ENCODE data around the gene PCNT. TPM values are rescaled to one million over a fixed set of nuclear protein-coding genes. Genes with fewer than 3 reads are reported as not detected.

Gene PCNT
- total RNA-seq, 3 donors from 2014 or later = 20.4 to 36.9 (median 26.1) TPM

DNA sequence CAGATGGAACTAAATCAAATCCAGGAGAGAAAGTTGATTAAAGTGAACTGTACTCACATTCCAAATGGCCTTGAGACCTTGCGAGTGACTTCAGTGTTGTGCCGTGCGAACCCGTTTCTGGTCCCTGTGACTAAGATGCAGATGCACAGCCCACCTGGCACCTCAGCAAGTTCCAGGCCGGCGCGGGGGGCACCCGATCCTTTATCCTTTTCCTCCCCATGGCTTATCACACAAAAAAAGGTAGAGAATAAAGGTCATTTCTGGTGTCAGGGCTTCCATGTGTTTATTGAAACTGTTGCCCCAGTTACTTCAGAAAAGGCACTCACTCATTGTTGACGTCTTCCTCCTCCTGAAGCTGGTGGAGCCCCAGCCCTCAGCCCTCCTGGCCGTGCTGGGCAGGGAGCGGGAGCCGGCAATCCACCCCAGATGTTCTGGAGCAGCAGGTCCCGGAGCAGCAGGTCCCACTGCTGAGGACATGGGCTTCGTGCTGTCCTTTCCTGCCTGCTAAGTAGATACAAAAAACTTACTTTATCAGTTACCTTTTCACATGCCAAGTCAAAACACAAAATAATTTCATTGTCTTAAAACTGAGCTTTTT lies 53.0 kb downstream of the PCNT start:
- intact Hi-C loops (cut with DNase I, micrococcal nuclease) = no loop called here
- TF ChIP-seq, protein P1, sequence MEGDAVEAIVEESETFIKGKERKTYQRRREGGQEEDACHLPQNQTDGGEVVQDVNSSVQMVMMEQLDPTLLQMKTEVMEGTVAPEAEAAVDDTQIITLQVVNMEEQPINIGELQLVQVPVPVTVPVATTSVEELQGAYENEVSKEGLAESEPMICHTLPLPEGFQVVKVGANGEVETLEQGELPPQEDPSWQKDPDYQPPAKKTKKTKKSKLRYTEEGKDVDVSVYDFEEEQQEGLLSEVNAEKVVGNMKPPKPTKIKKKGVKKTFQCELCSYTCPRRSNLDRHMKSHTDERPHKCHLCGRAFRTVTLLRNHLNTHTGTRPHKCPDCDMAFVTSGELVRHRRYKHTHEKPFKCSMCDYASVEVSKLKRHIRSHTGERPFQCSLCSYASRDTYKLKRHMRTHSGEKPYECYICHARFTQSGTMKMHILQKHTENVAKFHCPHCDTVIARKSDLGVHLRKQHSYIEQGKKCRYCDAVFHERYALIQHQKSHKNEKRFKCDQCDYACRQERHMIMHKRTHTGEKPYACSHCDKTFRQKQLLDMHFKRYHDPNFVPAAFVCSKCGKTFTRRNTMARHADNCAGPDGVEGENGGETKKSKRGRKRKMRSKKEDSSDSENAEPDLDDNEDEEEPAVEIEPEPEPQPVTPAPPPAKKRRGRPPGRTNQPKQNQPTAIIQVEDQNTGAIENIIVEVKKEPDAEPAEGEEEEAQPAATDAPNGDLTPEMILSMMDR (IDR thresholded peaks at IDR 0.05) = no peak
- DNase-seq (no peak), ATAC-seq (no peak)
- H3K4me1 ChIP-seq (ENCODE audit: low read depth) = no peaks in the 10 kb centered on the region
- H3K36me3 ChIP-seq (ENCODE audit: low read depth) = no peaks in the 10 kb centered on the region
- no peaks in the 10 kb centered on the region for H3K9me3 ChIP-seq
- no peak overlapping the region for H3K4me3 ChIP-seq

DNA sequence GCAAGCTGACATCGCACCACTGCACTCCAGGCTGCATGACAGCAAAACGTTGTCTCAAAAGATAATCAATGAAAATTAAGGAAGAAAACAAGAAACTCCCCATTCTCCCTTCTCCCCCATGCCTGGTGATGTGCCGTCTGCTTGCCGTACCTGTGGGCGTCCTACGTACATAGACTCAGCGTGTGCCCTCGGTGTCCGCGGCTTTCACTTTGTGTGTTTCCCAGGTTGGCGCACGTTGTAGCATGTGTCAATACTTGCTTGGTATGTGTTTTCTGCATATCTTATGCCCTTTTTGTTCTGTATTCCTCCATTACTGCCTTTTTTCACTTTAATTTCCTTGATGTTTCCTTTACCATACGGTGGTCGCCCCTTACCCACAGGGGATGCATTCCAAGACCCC lies 53.8 kb downstream of the PCNT start:
- Histone ChIP-seq H3K4me3 (no peak overlapping the region), H3K9me3 (no peaks in the 10 kb centered on the region), H3K4me1 (ENCODE audit: low read depth) (no peaks in the 10 kb centered on the region), H3K36me3 (ENCODE audit: low read depth) (no peaks in the 10 kb centered on the region)
- TF ChIP-seq, protein P1 (IDR thresholded peaks at IDR 0.05) = no peak
- DNase-seq = no peak
- no peak for ATAC-seq
- intact Hi-C loops (cut with DNase I, micrococcal nuclease) = no loop called here

DNA sequence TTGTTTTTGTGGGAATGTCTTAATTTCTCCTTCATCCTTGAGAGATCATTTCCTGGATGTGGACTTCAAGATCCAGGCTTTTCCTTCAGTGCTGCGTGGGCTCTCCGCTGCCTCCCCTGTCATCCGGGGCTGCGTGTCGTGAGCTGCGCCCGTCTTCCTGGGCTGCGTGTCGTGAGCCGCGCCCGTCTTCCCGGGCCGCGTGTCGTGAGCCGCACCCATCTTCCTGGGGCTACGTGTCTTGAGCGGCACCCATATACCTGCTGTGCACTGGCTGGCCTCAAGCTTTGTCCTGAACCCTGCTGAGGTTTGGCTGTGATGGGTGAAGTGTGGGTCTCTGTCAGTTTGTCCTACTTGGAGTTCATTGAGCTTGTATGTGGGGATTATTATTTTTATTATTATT lies 55.1 kb downstream of the PCNT start:
- H3K4me1 ChIP-seq (ENCODE audit: low read depth) = no peaks in the 10 kb centered on the region
- ATAC-seq = no peak
- no peak overlapping the region for H3K4me3 ChIP-seq
- intact Hi-C loops (cut with DNase I, micrococcal nuclease) = no loop called here
- no peak for DNase-seq
- H3K36me3 ChIP-seq (ENCODE audit: low read depth) = no peaks in the 10 kb centered on the region
- TF ChIP-seq, protein P1 (IDR thresholded peaks at IDR 0.05) = no peak
- H3K9me3 ChIP-seq = no peaks in the 10 kb centered on the region

DNA sequence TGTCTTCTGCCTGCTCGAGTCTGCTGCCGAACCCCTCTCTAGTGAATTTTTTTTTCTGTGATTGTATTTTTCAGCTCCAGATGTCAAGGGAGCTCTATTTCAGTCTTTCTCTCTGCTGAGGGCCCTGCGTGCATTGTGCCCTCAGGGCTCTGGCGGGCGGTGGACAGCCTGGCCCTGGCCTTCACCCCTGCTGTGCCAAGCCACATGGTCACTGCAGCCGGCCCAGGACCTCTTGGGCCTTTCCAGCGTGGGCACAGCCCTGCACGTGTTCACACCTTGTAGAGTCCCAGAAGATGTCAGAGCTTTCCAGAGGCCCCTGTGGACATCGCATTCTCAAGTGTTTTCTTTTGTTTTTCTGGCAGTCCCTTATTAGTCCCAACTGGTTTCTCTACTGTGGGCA lies 55.7 kb downstream of the PCNT start:
- H3K9me3 ChIP-seq = no peaks in the 10 kb centered on the region
- ATAC-seq (no peak), DNase-seq (no peak)
- H3K36me3 ChIP-seq (ENCODE audit: low read depth) = no peaks in the 10 kb centered on the region
- no peak overlapping the region for H3K4me3 ChIP-seq
- H3K4me1 ChIP-seq (ENCODE audit: low read depth) = no peaks in the 10 kb centered on the region
- TF ChIP-seq, protein P1 (IDR thresholded peaks at IDR 0.05) = no peak
- intact Hi-C loops (cut with DNase I, micrococcal nuclease) = no loop called here

DNA sequence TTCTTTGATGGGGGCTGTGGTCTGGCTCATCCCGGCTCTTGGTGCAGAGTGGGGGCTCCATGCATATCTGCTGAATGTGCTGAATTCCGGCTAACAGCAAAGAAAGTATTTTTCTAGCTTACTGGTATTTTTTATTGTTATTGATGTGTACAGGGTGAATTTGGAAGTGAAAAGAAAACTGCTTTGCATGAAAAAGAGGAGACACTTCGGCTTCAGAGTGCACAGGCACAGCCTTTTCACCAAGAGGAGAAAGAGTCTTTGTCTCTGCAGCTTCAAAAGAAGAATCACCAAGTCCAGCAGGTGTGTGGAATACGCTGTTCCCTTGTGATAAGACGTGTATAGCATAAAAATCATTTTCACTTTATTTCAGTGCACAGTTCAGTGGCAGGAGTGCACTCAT lies 57.6 kb downstream of the PCNT start:
- DNase-seq (no peak), ATAC-seq (no peak)
- no peaks in the 10 kb centered on the region for H3K9me3 ChIP-seq
- no peaks in the 10 kb centered on the region for H3K4me1 ChIP-seq (ENCODE audit: low read depth)
- H3K4me3 ChIP-seq = no peak overlapping the region
- intact Hi-C loops (cut with DNase I, micrococcal nuclease) = no loop called here
- H3K36me3 ChIP-seq (ENCODE audit: low read depth) = no peaks in the 10 kb centered on the region
- TF ChIP-seq, protein P1 (IDR thresholded peaks at IDR 0.05) = no peak

DNA sequence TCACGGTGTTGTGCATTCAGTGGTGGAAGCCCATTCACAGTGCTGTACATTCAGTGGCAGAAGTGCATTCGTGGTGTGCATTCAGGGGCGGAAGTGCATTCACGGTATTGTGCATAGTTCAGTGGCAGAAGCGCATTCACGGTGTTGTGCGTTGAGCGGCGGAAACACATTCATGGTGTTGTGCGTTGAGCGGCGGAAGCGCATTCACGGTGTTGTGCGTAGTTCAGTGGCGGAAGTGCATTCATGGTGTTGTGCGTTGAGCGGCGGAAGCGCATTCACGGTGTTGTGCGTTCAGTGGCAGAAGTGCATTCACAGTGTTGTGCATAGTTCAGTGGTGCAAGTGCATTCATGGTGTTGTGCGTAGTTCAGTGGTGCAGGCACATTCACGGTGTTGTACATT lies 60.6 kb downstream of the PCNT start:
- Histone ChIP-seq H3K9me3 (no peaks in the 10 kb centered on the region), H3K36me3 (ENCODE audit: low read depth) (no peaks in the 10 kb centered on the region), H3K4me3 (no peak overlapping the region), H3K4me1 (ENCODE audit: low read depth) (no peaks in the 10 kb centered on the region)
- intact Hi-C loops (cut with DNase I, micrococcal nuclease) = no loop called here
- DNase-seq (peak in 1 of 3 donors; percentile 1), ATAC-seq (no peak)
- TF ChIP-seq, protein P1 (IDR thresholded peaks at IDR 0.05) = no peak
